Endometrial microvascular endothelial cells (primary cell): ENCODE results near the gene TTC13. TPM values are rescaled to one million over a fixed set of nuclear protein-coding genes. Genes with fewer than 3 reads are reported as not detected.

Experiments
- in situ Hi-C: cut with HindIII; loops from 2 replicates; pipeline ENCODE4 v1.10.0; 2017; ENCODE audit warnings: low sequenced_read_pairs, low pct_unique_long_range_greater_than_20kb; ENCODE audit errors: inconsistent ontology term
- total RNA-seq: library from RNA; depleted of rRNA; stranded (reverse); fragments of >200 nt; gene quantifications from one replicate; pipeline ENCODE4 v1.2.3, GENCODE V29; 2015; ENCODE audit errors: inconsistent ontology term

TTC13 gene
- total RNA-seq, 1 donor from 2014 or later: 15.1 TPM

- in situ Hi-C loops: no loop called here
Observed at GRCh38 chr1:230965535-230965934, 13.1 kb downstream of the TTC13 start.

GRCh38 chr1:230964896-230965295 lies 13.8 kb downstream of the TTC13 start:
- in situ Hi-C loops: no loop called here

GRCh38 chr1:230958370-230958769 lies 20.3 kb downstream of the TTC13 start:
- in situ Hi-C loops: no loop called here

DNA sequence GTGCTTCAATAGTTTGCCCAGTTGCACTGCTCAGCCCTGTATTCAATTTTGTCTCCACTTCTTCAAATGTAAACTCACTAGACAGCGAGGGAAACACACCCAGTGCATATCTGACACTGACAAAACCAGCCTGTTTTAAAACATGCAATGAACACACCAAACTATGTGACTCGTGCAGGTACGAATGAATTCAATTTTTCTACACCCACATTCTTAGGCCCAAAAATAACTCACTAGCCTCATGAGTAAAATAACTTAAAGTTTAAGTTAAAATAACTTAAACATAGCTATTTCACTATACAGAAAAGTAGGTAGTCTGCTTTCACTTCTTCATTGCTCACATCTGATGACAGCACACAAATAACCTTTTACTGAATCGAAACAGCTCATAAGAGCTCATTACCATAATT lies 21.1 kb downstream of the TTC13 start:
- in situ Hi-C loops: no loop called here

DNA sequence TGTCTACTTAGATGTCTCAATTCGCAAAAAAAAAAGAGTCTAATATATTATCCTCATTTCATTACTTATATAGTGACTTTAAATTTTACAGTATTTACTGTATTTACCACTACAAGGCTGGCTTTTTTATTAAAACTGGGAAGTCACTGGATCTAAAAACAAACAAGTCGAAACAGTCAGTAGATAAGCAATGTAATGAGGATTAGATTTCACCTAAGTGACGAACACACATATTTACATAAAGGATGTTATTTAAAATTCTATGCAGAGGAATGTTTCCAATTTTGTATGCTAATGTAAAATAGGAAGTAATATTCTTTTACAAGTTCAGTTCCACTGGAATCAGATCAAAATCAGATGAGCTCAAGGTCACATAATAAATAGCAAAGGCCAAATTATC lies 28.3 kb downstream of the TTC13 start:
- in situ Hi-C loops: no loop called here

DNA sequence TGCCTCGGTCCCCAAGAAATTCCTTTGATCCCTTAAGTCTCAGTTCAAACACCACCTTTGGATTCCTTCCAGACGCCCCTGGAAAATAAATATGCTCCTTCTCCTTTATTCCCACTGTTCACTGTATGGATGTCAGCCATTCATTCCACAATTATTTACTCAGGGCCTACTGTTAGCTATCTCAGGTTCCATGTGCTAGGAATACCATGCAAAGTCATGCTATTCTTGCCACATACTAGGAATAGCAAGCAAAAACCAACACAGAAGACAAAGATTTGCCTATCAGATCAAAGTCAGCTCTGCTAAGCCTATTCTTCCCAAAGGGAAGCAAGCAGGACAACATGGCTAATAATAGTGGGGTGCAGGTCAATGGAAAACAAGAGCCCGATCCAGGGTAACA lies 29.8 kb downstream of the TTC13 start:
- in situ Hi-C loops: no loop called here

GRCh38 chr1:230948301-230948700 lies 30.4 kb downstream of the TTC13 start:
- in situ Hi-C loops: no loop called here

DNA sequence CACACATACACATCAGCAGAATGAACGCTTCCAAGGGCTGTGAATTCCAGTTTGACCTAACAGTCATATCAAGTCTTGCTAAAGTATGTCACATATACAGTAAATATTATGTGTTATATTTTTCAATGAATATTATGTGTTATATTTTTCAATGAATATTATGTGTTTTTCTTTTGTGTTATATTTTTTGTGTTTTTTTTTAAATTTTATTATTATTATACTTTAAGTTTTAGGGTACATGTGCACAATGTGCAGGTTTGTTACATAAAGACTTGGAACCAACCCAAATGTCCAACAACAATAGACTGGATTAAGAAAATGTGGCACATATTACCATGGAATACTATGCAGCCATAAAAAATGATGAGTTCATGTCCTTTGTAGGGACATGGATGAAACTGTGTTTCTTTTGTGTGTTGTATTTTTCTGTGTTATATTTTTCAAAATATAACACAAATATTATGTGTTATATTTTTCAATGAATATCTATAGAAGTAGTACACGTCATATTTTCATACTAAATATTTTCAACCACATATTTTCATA lies 35.5 kb downstream of the TTC13 start:
- in situ Hi-C loops: no loop called here

DNA sequence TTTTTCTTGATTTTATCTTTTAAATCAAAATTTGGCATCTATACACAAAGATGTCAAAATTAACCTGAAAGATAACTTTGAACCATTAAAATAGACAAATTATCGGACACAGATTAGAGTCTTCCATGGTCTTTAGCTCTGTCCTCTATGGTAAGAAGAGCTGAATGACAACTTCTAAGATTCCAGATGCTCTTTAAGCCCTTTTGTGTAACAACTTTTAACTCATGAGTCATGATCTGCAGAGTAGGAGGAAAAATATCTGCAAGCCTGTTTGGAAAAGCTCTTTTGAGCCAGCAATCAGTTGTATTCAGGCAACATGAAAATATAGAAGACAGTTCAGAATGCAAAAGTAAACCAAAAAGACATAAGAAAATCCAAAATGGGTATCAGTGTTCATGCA lies 37.8 kb downstream of the TTC13 start:
- in situ Hi-C loops: no loop called here

GRCh38 chr1:230939806-230940489 lies 38.7 kb downstream of the TTC13 start:
- in situ Hi-C loops: no loop called here

DNA sequence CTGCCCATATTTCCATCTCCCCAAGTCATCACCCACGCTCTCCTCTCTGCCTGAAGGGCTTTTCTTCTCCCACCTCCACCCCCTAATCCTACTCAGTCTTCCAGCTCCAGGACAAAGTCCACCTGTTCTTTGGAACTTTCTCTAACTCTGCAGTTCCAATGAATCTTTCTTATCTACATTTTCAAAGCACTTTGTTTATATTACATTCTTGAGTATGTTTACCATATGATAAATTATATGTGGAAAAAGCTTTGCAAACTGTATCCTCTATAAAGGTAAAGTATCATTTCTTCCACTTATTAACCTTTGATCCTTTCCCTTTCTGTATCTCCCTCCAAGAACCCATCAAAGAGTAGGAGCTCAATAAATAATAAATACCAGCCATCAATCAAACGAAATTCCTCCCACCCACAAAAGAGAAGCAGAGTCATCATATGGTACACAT lies 39.7 kb downstream of the TTC13 start:
- in situ Hi-C loops: no loop called here

DNA sequence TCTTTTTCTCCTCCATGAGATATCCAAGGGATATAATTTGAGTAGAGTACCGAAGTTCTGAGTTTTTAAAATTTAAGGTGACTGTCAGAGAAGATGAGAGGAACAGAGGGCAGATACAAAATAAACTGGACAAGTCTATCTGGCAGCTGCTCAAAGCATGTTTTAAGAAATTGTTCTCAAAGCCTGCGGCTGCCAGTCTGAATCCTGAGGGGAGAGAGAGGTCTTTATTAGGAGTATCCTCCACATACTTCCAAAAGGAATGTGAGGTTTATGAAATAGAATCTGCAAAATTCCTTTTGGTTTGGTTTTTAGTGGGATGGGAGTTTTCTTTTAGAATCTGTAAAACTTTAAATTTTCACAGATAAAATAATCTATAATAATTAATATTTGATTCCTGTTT lies 41.3 kb downstream of the TTC13 start:
- in situ Hi-C loops: no loop called here

DNA sequence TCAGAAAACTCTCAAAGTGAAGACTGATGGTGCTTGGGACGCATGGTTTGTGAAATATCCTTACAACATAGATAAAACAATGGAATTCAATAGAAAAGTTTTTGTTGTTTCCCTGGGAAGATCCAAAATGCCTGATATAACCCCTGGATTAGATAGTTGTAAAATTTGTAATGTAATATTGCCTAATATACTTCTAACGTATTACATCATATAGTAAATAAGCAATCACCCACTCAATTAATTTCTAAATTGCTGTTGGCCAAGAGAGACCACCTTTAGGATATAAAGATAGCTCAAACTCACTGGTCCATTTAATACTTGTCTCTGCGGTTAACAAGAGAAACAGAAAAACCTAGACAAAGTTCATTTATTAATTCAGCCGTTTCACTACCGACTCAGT lies 42.2 kb downstream of the TTC13 start:
- in situ Hi-C loops: no loop called here

- in situ Hi-C loops: no loop called here
Observed at GRCh38 chr1:230935852-230936251, 42.8 kb downstream of the TTC13 start.

DNA sequence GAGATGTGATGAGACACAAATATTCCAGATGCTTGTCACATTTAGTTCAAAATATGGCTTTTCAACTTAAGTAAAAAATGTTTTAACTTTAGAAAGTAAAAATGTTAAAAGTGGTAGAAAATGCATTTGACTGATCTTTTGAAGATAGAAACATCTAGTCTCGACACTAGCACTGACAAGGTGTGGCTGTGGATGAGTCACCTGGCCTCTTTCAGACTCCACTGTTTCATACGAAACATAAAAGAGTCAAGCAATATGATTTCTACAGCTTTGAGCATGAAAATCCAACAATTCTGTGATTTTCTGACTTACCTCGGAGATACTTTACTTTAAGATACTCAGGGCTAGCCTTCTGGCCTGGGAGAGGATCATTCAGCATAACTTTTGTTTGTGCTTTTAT lies 47.7 kb downstream of the TTC13 start:
- in situ Hi-C loops: no loop called here

GRCh38 chr1:230926182-230926581 lies 52.5 kb downstream of the TTC13 start:
- in situ Hi-C loops: no loop called here

- in situ Hi-C loops: no loop called here
Observed at GRCh38 chr1:230925608-230926007, 53.1 kb downstream of the TTC13 start.

- in situ Hi-C loops: no loop called here
Observed at GRCh38 chr1:230923176-230923575, 55.5 kb downstream of the TTC13 start.

GRCh38 chr1:230922620-230923019 lies 56.0 kb downstream of the TTC13 start:
- in situ Hi-C loops: no loop called here

GRCh38 chr1:230919207-230919606 lies 59.5 kb downstream of the TTC13 start:
- in situ Hi-C loops: no loop called here
